Epithelial cell of esophagus (primary cell): ENCODE data around the gene COL15A1.

Experiments used
- DNase-seq: peaks from one replicate; pipeline ENCODE4 v3.0.0; 2010; ENCODE audit warnings: low read depth
- H3K4me3 ChIP-seq: 2 replicates; pipeline ENCODE4 v1.5.1; 2011; ENCODE audit warnings: mild to moderate bottlenecking, low read length, control low read depth
- CTCF ChIP-seq: IDR thresholded peaks from 2 replicates; pipeline ENCODE4 v1.5.1; 2011; ENCODE audit warnings: low read depth, mild to moderate bottlenecking, low read length, control low read depth, inconsistent platforms; ENCODE audit not compliant: insufficient read depth; ENCODE audit errors: missing control alignments

COL15A1 gene

GRCh38 chr9:98953581-98954243, 10.0 kb downstream of the COL15A1 start:
- TF ChIP-seq CTCF: no peak
- H3K4me3 ChIP-seq: no peak overlapping the region
- DNase-seq: no peak

- TF ChIP-seq CTCF: no peak
Observed at GRCh38 chr9:98954244-98954610, 10.5 kb downstream of the COL15A1 start.

GRCh38 chr9:98955259-98955658, 11.6 kb downstream of the COL15A1 start:
- no peak overlapping the region for H3K4me3 ChIP-seq
- no peak for DNase-seq
- TF ChIP-seq CTCF: no peak

More at GRCh38 chr9:98954244-98954610, 10.5 kb downstream of the COL15A1 start:
- H3K4me3 ChIP-seq: no peak overlapping the region
- no peak for DNase-seq

GRCh38 chr9:98957826-98958225, 14.1 kb downstream of the COL15A1 start:
- DNase-seq: no peak
- TF ChIP-seq CTCF: no peak
- H3K4me3 ChIP-seq: no peak overlapping the region

- H3K4me3 ChIP-seq: no peak overlapping the region
- no peak for TF ChIP-seq CTCF
- no peak for DNase-seq
Observed at GRCh38 chr9:98958271-98958984, 14.7 kb downstream of the COL15A1 start.

- TF ChIP-seq CTCF: no peak
- no peak for DNase-seq
- H3K4me3 ChIP-seq: no peak overlapping the region
Observed at GRCh38 chr9:98960409-98960808, 16.7 kb downstream of the COL15A1 start.
